Suprapubic skin (tissue), 4 donors: ENCODE results near the gene FAM83B. TPM values are rescaled to one million over a fixed set of nuclear protein-coding genes. Genes with fewer than 3 reads are reported as not detected.

Experiments used
- DNase-seq, 2 donors: peaks; one replicate each; pipeline ENCODE4 v3.0.0-alpha.2; 2019; ENCODE audit warnings: low spot score in 2 of 2
- H3K27ac ChIP-seq: fragments of 200-600 bp; sonication (generic); one replicate; pipeline ENCODE4 v1.5.1; 2019
- H3K27me3 ChIP-seq: fragments of 200-600 bp; sonication (generic); one replicate; pipeline ENCODE4 v1.5.1; 2019
- H3K36me3 ChIP-seq: fragments of 200-600 bp; sonication (generic); one replicate; pipeline ENCODE4 v1.5.1; 2019
- H3K4me1 ChIP-seq: fragments of 200-600 bp; sonication (generic); one replicate; pipeline ENCODE4 v1.5.1; 2019
- H3K4me3 ChIP-seq: fragments of 200-600 bp; sonication (generic); one replicate; pipeline ENCODE4 v1.5.1; 2019; ENCODE audit warnings: mild to moderate bottlenecking
- H3K9me3 ChIP-seq: fragments of 200-600 bp; sonication (generic); one replicate; pipeline ENCODE4 v1.5.1; 2019
- EP300 ChIP-seq: sonication (generic); formaldehyde crosslinking; IDR thresholded peaks from one replicate; pipeline ENCODE4 v1.6.1; 2017; ENCODE audit warnings: antibody characterized with exemption
- POLR2A ChIP-seq, 2 donors: fragments of 450-650 bp; IDR thresholded peaks; one replicate each; pipeline ENCODE4 v1.6.1; 2017; ENCODE audit warnings: antibody characterized with exemption in 2 of 2, mild to moderate bottlenecking in 2 of 2, moderate library complexity in 2 of 2
- POLR2AphosphoS5 ChIP-seq, 3 donors: sonication (generic); formaldehyde crosslinking; IDR thresholded peaks; one replicate each; pipeline ENCODE4 v1.6.1; 2017; ENCODE audit warnings: antibody characterized with exemption in 3 of 3
- WGBS: methylation state at CpG from one replicate; pipeline ENCODE4 v1.1.5; 2018; 5-methylcytosine and 5-hydroxymethylcytosine counted together
- total RNA-seq, 4 donors: library from RNA; depleted of rRNA; stranded (reverse); fragments of >200 nt; gene quantifications; one replicate each; pipeline ENCODE4 v1.1.0, GENCODE V29; 2016
- TF ChIP-seq, protein P1 (sequence below), 2 donors: fragments of 200-600 bp in 1 of 2; fragments of 450-650 bp in 1 of 2; sonication (generic) in 1 of 2; IDR thresholded peaks; one replicate each; pipeline ENCODE4 v1.5.1; 2016 to 2019; ENCODE audit warnings: antibody characterized with exemption in 2 of 2, mild to moderate bottlenecking in 1 of 2, moderate library complexity in 1 of 2

Gene FAM83B
- total RNA-seq, 4 donors from 2014 or later: 100 to 153 (median 125) TPM

DNA sequence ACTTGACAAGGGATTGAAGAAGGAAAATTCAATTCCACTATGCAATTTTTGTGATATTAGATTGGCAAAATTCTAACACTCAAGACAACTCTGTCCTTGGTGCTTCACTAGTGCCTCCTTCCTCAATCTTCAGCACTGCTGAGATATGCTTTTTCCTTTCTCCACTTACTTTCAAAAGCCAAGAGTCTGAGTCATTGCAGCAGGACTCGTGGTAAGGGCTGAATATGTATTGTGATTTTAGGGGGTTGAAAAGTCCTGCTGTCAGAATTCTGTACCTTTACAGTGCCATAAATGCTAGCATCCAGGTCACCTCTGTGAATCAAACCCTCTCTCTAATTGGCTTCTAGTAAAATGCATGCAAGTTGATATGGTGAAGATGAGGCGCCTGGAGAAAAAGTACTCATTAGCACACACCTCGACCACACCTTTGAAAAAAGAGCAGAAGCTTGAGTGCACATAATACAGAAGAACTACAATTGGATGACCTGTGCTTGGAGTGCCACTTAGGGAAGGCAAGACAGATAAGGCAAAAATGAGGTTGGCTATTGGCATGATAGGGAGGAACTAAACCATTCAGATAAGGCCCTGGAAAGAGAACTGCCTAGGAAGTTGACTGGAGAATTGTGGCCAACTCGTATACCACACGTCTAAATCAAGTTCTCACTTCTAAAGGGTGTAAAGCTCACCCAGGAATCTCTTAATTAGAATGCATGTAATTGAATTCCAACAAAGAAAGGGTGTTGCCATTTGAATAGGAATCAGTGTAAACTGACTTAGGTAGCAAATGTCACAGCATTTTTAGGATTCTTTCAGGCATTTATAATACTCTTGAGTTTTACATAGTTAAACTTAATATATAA lies 43.6 kb upstream of the FAM83B start:
- WGBS: 55% methylated on average over 5 of the region's 5 CpGs
- DNase-seq: no peak

GRCh38 chr6:54805077-54805476 lies 41.5 kb upstream of the FAM83B start:
- H3K4me3 ChIP-seq: no peak overlapping the region
- H3K36me3 ChIP-seq: no peaks in the 10 kb centered on the region
- WGBS: 48% methylated on average over 1 of the region's 1 CpG
- no peaks in the 10 kb centered on the region for H3K9me3 ChIP-seq
- H3K27me3 ChIP-seq: no peaks in the 10 kb centered on the region
- H3K4me1 ChIP-seq: peaks cover 14% of the 10 kb centered on the region
- TF ChIP-seq EP300 (no peak), POLR2A (IDR thresholded peaks at IDR 0.05) (no peak), POLR2AphosphoS5 (IDR thresholded peaks at IDR 0.05) (no peak)
- TF ChIP-seq, protein P1, sequence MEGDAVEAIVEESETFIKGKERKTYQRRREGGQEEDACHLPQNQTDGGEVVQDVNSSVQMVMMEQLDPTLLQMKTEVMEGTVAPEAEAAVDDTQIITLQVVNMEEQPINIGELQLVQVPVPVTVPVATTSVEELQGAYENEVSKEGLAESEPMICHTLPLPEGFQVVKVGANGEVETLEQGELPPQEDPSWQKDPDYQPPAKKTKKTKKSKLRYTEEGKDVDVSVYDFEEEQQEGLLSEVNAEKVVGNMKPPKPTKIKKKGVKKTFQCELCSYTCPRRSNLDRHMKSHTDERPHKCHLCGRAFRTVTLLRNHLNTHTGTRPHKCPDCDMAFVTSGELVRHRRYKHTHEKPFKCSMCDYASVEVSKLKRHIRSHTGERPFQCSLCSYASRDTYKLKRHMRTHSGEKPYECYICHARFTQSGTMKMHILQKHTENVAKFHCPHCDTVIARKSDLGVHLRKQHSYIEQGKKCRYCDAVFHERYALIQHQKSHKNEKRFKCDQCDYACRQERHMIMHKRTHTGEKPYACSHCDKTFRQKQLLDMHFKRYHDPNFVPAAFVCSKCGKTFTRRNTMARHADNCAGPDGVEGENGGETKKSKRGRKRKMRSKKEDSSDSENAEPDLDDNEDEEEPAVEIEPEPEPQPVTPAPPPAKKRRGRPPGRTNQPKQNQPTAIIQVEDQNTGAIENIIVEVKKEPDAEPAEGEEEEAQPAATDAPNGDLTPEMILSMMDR (IDR thresholded peaks at IDR 0.05): no peak
- no peak for DNase-seq
- no peak overlapping the region for H3K27ac ChIP-seq

More for the DNA sequence above, 43.6 kb upstream of the FAM83B start:
- no peaks in the 10 kb centered on the region for H3K36me3 ChIP-seq
- TF ChIP-seq POLR2AphosphoS5 (IDR thresholded peaks at IDR 0.05) (no peak), POLR2A (IDR thresholded peaks at IDR 0.05) (no peak), EP300 (no peak)
- TF ChIP-seq, protein P1 (IDR thresholded peaks at IDR 0.05): no peak
- no peaks in the 10 kb centered on the region for H3K27me3 ChIP-seq
- H3K27ac ChIP-seq: no peak overlapping the region
- H3K4me3 ChIP-seq: no peak overlapping the region
- no peaks in the 10 kb centered on the region for H3K9me3 ChIP-seq
- peaks cover 14% of the 10 kb centered on the region for H3K4me1 ChIP-seq

- Histone ChIP-seq H3K27me3 (no peaks in the 10 kb centered on the region), H3K4me1 (no peaks in the 10 kb centered on the region), H3K27ac (no peak overlapping the region), H3K4me3 (no peak overlapping the region), H3K36me3 (no peaks in the 10 kb centered on the region), H3K9me3 (no peaks in the 10 kb centered on the region)
- TF ChIP-seq, protein P1 (IDR thresholded peaks at IDR 0.05): no peak
- no peak for TF ChIP-seq POLR2A (IDR thresholded peaks at IDR 0.05)
- TF ChIP-seq EP300: no peak
- TF ChIP-seq POLR2AphosphoS5 (IDR thresholded peaks at IDR 0.05): no peak
- no peak for DNase-seq
These were observed 36.4 kb upstream of the FAM83B start for GRCh38 chr6:54810147-54810546.

- no peaks in the 10 kb centered on the region for H3K36me3 ChIP-seq
- no peak overlapping the region for H3K27ac ChIP-seq
- H3K4me3 ChIP-seq: no peak overlapping the region
- no peaks in the 10 kb centered on the region for H3K27me3 ChIP-seq
- TF ChIP-seq POLR2AphosphoS5 (IDR thresholded peaks at IDR 0.05) (no peak), POLR2A (IDR thresholded peaks at IDR 0.05) (no peak), EP300 (no peak)
- TF ChIP-seq, protein P1 (IDR thresholded peaks at IDR 0.05): no peak
- peaks cover 8% of the 10 kb centered on the region for H3K4me1 ChIP-seq
- DNase-seq: no peak
- no peaks in the 10 kb centered on the region for H3K9me3 ChIP-seq
- 56% methylated on average over 3 of the region's 3 CpGs for WGBS
These were observed 32.7 kb upstream of the FAM83B start for GRCh38 chr6:54813892-54814291.

GRCh38 chr6:54817236-54817635 lies 29.3 kb upstream of the FAM83B start:
- Histone ChIP-seq H3K27ac (peak overlapping the region; percentile 30), H3K4me1 (peaks cover 8% of the 10 kb centered on the region), H3K27me3 (no peaks in the 10 kb centered on the region), H3K36me3 (no peaks in the 10 kb centered on the region), H3K9me3 (no peaks in the 10 kb centered on the region), H3K4me3 (no peak overlapping the region)
- DNase-seq: no peak
- TF ChIP-seq POLR2AphosphoS5 (IDR thresholded peaks at IDR 0.05) (peak in 1 of 3 donors; percentile 7), POLR2A (IDR thresholded peaks at IDR 0.05) (no peak), EP300 (no peak)
- TF ChIP-seq, protein P1 (IDR thresholded peaks at IDR 0.05): no peak
- 42% methylated on average over 2 of the region's 2 CpGs for WGBS
